ENCODE measurements around the gene VCP.
A peak's percentile ranks its signal among the peaks of the same experiment; 100 is the strongest.

DNA sequence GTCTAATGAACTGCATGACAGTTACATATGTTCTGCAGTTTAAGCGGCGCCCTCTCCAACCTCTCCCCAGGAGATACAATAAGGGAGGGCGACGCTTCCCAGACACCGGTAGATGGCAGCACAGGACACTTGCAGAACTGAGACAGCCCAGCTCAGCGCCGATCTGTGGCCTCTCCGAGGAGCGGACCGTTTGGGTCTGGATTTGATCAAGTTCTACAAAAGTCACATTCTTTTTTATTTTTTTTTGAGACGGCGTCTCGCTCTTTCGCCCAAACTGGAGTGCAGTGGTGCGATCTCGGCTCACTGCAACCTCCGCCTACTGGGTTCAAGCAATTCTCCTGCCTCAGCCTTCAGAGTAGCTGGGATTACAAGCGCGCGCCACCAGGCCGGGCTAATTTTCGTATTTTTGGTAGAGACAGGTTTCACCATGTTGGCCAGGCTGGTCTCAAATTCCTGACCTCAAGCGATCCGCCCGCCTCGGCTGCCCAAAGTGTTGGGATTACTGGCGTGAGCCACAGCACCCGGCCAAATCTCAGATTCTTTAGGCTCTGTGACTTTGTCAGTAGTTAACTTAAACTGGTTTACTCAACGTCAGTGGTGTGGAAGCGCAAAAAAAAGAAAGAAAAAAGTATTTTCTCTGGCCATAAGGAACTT, 44.6 kb upstream of the VCP start:
- TF ChIP-seq, protein P1, sequence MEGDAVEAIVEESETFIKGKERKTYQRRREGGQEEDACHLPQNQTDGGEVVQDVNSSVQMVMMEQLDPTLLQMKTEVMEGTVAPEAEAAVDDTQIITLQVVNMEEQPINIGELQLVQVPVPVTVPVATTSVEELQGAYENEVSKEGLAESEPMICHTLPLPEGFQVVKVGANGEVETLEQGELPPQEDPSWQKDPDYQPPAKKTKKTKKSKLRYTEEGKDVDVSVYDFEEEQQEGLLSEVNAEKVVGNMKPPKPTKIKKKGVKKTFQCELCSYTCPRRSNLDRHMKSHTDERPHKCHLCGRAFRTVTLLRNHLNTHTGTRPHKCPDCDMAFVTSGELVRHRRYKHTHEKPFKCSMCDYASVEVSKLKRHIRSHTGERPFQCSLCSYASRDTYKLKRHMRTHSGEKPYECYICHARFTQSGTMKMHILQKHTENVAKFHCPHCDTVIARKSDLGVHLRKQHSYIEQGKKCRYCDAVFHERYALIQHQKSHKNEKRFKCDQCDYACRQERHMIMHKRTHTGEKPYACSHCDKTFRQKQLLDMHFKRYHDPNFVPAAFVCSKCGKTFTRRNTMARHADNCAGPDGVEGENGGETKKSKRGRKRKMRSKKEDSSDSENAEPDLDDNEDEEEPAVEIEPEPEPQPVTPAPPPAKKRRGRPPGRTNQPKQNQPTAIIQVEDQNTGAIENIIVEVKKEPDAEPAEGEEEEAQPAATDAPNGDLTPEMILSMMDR (IDR thresholded peaks at IDR 0.05): peak; percentile 98
- TF ChIP-seq EP300 (IDR thresholded peaks at IDR 0.05) (no peak), POLR2A (IDR thresholded peaks at IDR 0.05; ENCODE audit: low read length) (no peak), GATA3 (IDR thresholded peaks at IDR 0.05; ENCODE audit: borderline replicate concordance) (no peak), FOSL2 (IDR thresholded peaks at IDR 0.05) (no peak), FOSL2 (CRISPR knock-in tag; IDR thresholded peaks at IDR 0.05) (no peak), RARB (CRISPR knock-in tag; IDR thresholded peaks at IDR 0.05) (no peak), ZFP36 (IDR thresholded peaks at IDR 0.05; ENCODE audit: borderline replicate concordance, partially characterized antibody) (no peak), MYC (IDR thresholded peaks at IDR 0.05; ENCODE audit: borderline replicate concordance, low read length) (no peak), BHLHE40 (IDR thresholded peaks at IDR 0.05; ENCODE audit: low read depth, low read length) (no peak), ZC3H11A (IDR thresholded peaks at IDR 0.05) (no peak)
- TF ChIP-seq, protein P2, sequence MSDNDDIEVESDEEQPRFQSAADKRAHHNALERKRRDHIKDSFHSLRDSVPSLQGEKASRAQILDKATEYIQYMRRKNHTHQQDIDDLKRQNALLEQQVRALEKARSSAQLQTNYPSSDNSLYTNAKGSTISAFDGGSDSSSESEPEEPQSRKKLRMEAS (IDR thresholded peaks at IDR 0.05): no peak
- TF ChIP-seq, protein P3, sequence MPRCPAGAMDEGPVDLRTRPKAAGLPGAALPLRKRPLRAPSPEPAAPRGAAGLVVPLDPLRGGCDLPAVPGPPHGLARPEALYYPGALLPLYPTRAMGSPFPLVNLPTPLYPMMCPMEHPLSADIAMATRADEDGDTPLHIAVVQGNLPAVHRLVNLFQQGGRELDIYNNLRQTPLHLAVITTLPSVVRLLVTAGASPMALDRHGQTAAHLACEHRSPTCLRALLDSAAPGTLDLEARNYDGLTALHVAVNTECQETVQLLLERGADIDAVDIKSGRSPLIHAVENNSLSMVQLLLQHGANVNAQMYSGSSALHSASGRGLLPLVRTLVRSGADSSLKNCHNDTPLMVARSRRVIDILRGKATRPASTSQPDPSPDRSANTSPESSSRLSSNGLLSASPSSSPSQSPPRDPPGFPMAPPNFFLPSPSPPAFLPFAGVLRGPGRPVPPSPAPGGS (IDR thresholded peaks at IDR 0.05): no peak
- TF ChIP-seq, protein P4, sequence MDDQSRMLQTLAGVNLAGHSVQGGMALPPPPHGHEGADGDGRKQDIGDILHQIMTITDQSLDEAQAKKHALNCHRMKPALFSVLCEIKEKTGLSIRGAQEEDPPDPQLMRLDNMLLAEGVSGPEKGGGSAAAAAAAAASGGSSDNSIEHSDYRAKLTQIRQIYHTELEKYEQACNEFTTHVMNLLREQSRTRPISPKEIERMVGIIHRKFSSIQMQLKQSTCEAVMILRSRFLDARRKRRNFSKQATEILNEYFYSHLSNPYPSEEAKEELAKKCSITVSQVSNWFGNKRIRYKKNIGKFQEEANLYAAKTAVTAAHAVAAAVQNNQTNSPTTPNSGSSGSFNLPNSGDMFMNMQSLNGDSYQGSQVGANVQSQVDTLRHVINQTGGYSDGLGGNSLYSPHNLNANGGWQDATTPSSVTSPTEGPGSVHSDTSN (IDR thresholded peaks at IDR 0.05): no peak
- TF ChIP-seq, protein P5, sequence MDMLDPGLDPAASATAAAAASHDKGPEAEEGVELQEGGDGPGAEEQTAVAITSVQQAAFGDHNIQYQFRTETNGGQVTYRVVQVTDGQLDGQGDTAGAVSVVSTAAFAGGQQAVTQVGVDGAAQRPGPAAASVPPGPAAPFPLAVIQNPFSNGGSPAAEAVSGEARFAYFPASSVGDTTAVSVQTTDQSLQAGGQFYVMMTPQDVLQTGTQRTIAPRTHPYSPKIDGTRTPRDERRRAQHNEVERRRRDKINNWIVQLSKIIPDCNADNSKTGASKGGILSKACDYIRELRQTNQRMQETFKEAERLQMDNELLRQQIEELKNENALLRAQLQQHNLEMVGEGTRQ (IDR thresholded peaks at IDR 0.05): no peak

Data from A549 (cell line).